Neural progenitor cell (in vitro differentiated cells): ENCODE data around the gene PRKAA2. TPM values are rescaled to one million over a fixed set of nuclear protein-coding genes. Genes with fewer than 3 reads are reported as not detected.

Experiments used
- DNase-seq: peaks from one replicate; pipeline ENCODE4 v3.0.0-alpha.2; 2016; ENCODE audit warnings: low spot score
- H2AFZ ChIP-seq: fragments of 200-600 bp; sonication (generic); replicated peaks from 2 replicates; pipeline ENCODE4 v1.6.1; 2016; ENCODE audit warnings: antibody characterized with exemption
- H3F3A ChIP-seq: fragments of 200-600 bp; sonication (generic); 2 replicates; pipeline ENCODE4 v1.6.1; 2016; ENCODE audit warnings: antibody characterized with exemption, low read depth
- H3K27ac ChIP-seq: fragments of 200-600 bp; sonication (generic); 2 replicates; pipeline ENCODE4 v1.5.1; 2016; ENCODE audit warnings: mild to moderate bottlenecking
- H3K27me3 ChIP-seq: fragments of 200-600 bp; sonication (generic); 2 replicates; pipeline ENCODE4 v1.6.1; 2016; ENCODE audit warnings: mild to moderate bottlenecking, moderate library complexity
- H3K36me3 ChIP-seq: fragments of 200-600 bp; sonication (generic); 2 replicates; pipeline ENCODE4 v1.5.1; 2016
- H3K4me1 ChIP-seq: fragments of 200-600 bp; sonication (generic); 2 replicates; pipeline ENCODE4 v1.6.1; 2016; ENCODE audit warnings: mixed run types
- H3K4me2 ChIP-seq: fragments of 200-600 bp; sonication (generic); 2 replicates; pipeline ENCODE4 v1.6.1; 2016
- H3K4me3 ChIP-seq: fragments of 200-600 bp; sonication (generic); 2 replicates; pipeline ENCODE4 v1.5.1; 2016
- H3K79me2 ChIP-seq: fragments of 200-600 bp; sonication (generic); 2 replicates; pipeline ENCODE4 v1.6.1; 2016; ENCODE audit warnings: low read depth
- H3K9ac ChIP-seq: fragments of 200-600 bp; sonication (generic); 2 replicates; pipeline ENCODE4 v1.6.1; 2016
- H3K9me3 ChIP-seq: fragments of 200-600 bp; sonication (generic); 2 replicates; pipeline ENCODE4 v1.5.1; 2016; ENCODE audit warnings: low read depth
- H4K20me1 ChIP-seq: fragments of 200-600 bp; sonication (generic); 2 replicates; pipeline ENCODE4 v1.6.1; 2016; ENCODE audit warnings: low read depth
- H3K27ac Mint-ChIP-seq: 3 replicates; pipeline ENCODE4 v1.8.0; 2021; ENCODE audit warnings: mixed read lengths
- H3K27me3 Mint-ChIP-seq: 2 replicates; pipeline ENCODE4 v1.8.0; 2022; ENCODE audit warnings: low read depth, mild to moderate bottlenecking, inconsistent platforms, moderate library complexity, mixed read lengths; ENCODE audit not compliant: insufficient read depth
- H3K36me3 Mint-ChIP-seq: 3 replicates; pipeline ENCODE4 v1.8.0; 2021; ENCODE audit warnings: mixed read lengths
- H3K4me1 Mint-ChIP-seq: 3 replicates; pipeline ENCODE4 v1.8.0; 2021; ENCODE audit warnings: mixed read lengths
- H3K4me3 Mint-ChIP-seq: 3 replicates; pipeline ENCODE4 v1.8.0; 2021; ENCODE audit warnings: mild to moderate bottlenecking, moderate library complexity, mixed read lengths
- H3K9me3 Mint-ChIP-seq: 3 replicates; pipeline ENCODE4 v1.8.0; 2020; ENCODE audit warnings: mixed read lengths
- EZH2 ChIP-seq: fragments of 200-600 bp; sonication (generic); IDR thresholded peaks from 2 replicates; pipeline ENCODE4 v1.6.1; 2017; ENCODE audit warnings: antibody characterized with exemption, mild to moderate bottlenecking, moderate library complexity
- EZH2phosphoT487 ChIP-seq: fragments of 200-600 bp; sonication (generic); IDR thresholded peaks from 2 replicates; pipeline ENCODE4 v1.6.1; 2017; ENCODE audit warnings: antibody characterized with exemption
- total RNA-seq: library from RNA; depleted of rRNA; stranded (reverse); fragments of >200 nt; gene quantifications from 2 replicates; pipeline ENCODE4 v1.2.3, GENCODE V29; 2015; ENCODE audit warnings: low replicate concordance
- TF ChIP-seq, protein P1 (sequence below): fragments of 200-600 bp; sonication (generic); IDR thresholded peaks from 2 replicates; pipeline ENCODE4 v1.5.1; 2017; ENCODE audit warnings: antibody characterized with exemption, mild to moderate bottlenecking

PRKAA2 gene
- total RNA-seq, 1 donor from 2014 or later = 25.8 TPM

DNA sequence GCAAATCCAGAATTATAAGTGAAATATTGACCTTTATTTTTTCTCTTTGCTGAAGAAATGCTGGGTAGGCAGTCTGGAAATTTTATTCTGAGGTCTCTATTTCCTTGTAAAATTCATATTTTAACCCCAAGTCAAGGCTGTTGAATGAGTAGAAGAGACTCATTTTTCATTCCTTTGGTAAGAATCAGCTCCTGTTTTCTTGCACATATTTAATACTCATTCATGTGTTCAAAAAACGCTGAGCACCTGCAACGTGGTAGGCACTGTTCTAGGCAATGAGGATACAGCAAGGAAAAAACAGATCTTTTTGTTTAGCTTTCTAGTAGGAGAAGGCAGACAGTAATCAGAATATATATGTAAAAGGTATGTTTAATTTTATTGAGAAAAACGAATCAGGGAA lies 1.5 kb downstream of the PRKAA2 start:
- Histone ChIP-seq H3K79me2 (peaks cover 61% of the 10 kb centered on the region), H3K27ac (no peak overlapping the region), H3K27me3 (peaks cover 24% of the 10 kb centered on the region), H2AFZ (no peak overlapping the region), H3F3A (peaks cover 21% of the 10 kb centered on the region), H3K9me3 (no peaks in the 10 kb centered on the region), H3K4me1 (peaks cover 19% of the 10 kb centered on the region), H3K4me3 (peak overlapping the region; percentile 78), H3K36me3 (no peaks in the 10 kb centered on the region), H4K20me1 (peaks cover 10% of the 10 kb centered on the region), H3K4me2 (peak overlapping the region; percentile 85), H3K9ac (no peak overlapping the region)
- H3K4me3 Mint-ChIP-seq = peak overlapping the region; percentile 90
- peaks cover 17% of the 10 kb centered on the region for H3K9me3 Mint-ChIP-seq
- H3K27ac Mint-ChIP-seq = no peak overlapping the region
- no peak for DNase-seq
- H3K36me3 Mint-ChIP-seq = peaks cover 17% of the 10 kb centered on the region
- H3K27me3 Mint-ChIP-seq = peaks cover 3% of the 10 kb centered on the region
- H3K4me1 Mint-ChIP-seq = peaks cover 17% of the 10 kb centered on the region
- TF ChIP-seq EZH2phosphoT487 (no peak), EZH2 (no peak)
- TF ChIP-seq, protein P1, sequence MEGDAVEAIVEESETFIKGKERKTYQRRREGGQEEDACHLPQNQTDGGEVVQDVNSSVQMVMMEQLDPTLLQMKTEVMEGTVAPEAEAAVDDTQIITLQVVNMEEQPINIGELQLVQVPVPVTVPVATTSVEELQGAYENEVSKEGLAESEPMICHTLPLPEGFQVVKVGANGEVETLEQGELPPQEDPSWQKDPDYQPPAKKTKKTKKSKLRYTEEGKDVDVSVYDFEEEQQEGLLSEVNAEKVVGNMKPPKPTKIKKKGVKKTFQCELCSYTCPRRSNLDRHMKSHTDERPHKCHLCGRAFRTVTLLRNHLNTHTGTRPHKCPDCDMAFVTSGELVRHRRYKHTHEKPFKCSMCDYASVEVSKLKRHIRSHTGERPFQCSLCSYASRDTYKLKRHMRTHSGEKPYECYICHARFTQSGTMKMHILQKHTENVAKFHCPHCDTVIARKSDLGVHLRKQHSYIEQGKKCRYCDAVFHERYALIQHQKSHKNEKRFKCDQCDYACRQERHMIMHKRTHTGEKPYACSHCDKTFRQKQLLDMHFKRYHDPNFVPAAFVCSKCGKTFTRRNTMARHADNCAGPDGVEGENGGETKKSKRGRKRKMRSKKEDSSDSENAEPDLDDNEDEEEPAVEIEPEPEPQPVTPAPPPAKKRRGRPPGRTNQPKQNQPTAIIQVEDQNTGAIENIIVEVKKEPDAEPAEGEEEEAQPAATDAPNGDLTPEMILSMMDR = no peak

DNA sequence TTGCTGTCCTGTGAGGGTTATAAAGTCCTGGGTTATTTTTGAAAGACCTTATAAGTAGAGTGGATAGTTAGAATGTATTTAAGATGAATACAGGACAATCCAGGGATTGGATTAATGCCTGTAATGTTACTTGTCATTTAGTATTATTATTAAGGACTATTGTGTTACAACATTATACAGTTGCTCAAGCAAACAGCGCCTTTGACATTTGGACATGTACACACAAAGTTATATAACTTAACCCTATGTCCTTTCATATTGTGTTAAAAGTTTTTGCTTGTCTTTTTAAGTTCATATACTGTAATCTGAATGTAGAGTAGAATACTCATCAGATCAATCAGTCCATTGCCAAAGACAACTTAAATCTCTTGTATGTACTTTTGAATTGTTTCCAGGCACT lies 2.0 kb downstream of the PRKAA2 start:
- H3K79me2 ChIP-seq = peaks cover 64% of the 10 kb centered on the region
- H3K4me1 ChIP-seq = peaks cover 19% of the 10 kb centered on the region
- DNase-seq = no peak
- Mint-ChIP-seq H3K27ac (no peak overlapping the region), H3K9me3 (peaks cover 17% of the 10 kb centered on the region), H3K27me3 (peaks cover 3% of the 10 kb centered on the region), H3K4me3 (peak overlapping the region; percentile 90), H3K4me1 (peaks cover 17% of the 10 kb centered on the region), H3K36me3 (peaks cover 17% of the 10 kb centered on the region)
- no peak overlapping the region for H2AFZ ChIP-seq
- H3K9ac ChIP-seq = no peak overlapping the region
- peak overlapping the region; percentile 85 for H3K4me2 ChIP-seq
- H3K36me3 ChIP-seq = no peaks in the 10 kb centered on the region
- peak overlapping the region; percentile 78 for H3K4me3 ChIP-seq
- peaks cover 10% of the 10 kb centered on the region for H4K20me1 ChIP-seq
- H3K27me3 ChIP-seq = peaks cover 24% of the 10 kb centered on the region
- TF ChIP-seq, protein P1 = no peak
- no peak for TF ChIP-seq EZH2phosphoT487
- TF ChIP-seq EZH2 = no peak
- no peaks in the 10 kb centered on the region for H3K9me3 ChIP-seq
- H3F3A ChIP-seq = peaks cover 21% of the 10 kb centered on the region
- H3K27ac ChIP-seq = no peak overlapping the region

DNA sequence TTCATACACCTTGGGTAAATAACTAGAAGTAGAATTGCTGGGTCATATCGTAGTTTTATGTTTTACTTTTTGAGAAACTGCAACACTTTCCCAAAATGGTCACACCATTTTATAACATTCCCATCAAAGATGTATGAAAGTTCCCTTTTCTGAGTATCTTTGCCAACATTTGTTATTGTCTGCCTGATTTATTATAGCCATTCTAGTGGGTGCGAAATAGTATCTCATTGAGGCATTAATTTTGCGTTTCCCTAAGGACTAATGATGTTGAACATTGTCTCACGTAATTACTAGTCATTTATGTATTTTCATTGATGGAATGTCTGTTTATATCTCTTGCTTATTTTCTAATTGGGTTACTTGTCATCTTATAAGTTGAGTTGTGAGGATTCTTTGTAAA lies 3.4 kb downstream of the PRKAA2 start:
- Histone ChIP-seq H3K9me3 (no peaks in the 10 kb centered on the region), H3K4me2 (no peak overlapping the region), H4K20me1 (peaks cover 10% of the 10 kb centered on the region), H3K4me1 (peaks cover 19% of the 10 kb centered on the region), H2AFZ (no peak overlapping the region), H3K27me3 (peaks cover 11% of the 10 kb centered on the region), H3K4me3 (no peak overlapping the region), H3K36me3 (no peaks in the 10 kb centered on the region), H3K9ac (no peak overlapping the region), H3F3A (peaks cover 21% of the 10 kb centered on the region), H3K27ac (no peak overlapping the region), H3K79me2 (peaks cover 75% of the 10 kb centered on the region)
- no peak for DNase-seq
- TF ChIP-seq, protein P1 = no peak
- TF ChIP-seq EZH2 = no peak
- no peak for TF ChIP-seq EZH2phosphoT487
- Mint-ChIP-seq H3K4me3 (no peak overlapping the region), H3K9me3 (peaks cover 18% of the 10 kb centered on the region), H3K4me1 (peaks cover 17% of the 10 kb centered on the region), H3K27ac (no peak overlapping the region), H3K27me3 (peaks cover 3% of the 10 kb centered on the region), H3K36me3 (peaks cover 17% of the 10 kb centered on the region)
